Body of pancreas (tissue), 4 donors: ENCODE data around the gene MEF2B.

ENCODE experiments used
- CTCF ChIP-seq, 7 experiments: fragments of 450-650 bp in 4 of 7; fragments of 200-600 bp in 3 of 7; sonication (generic) in 3 of 7; IDR thresholded peaks; one replicate each; pipeline ENCODE4 v1.5.1; 2016 to 2019; ENCODE audit warnings: antibody characterized with exemption in 7 of 7
- POLR2A ChIP-seq, 3 donors: fragments of 450-650 bp; IDR thresholded peaks; one replicate each; pipeline ENCODE4 v1.6.1; 2016; ENCODE audit warnings: antibody characterized with exemption in 3 of 3, mild to moderate bottlenecking in 2 of 3

GRCh38 chr19:19119325-19120237 is 50.5 kb downstream of the MEF2B start:
- TF ChIP-seq POLR2A (IDR thresholded peaks at IDR 0.05) (no peak), CTCF (IDR thresholded peaks at IDR 0.05) (no peak)
